HL-60 (cell line): ENCODE data around the gene MRPS18A.

ENCODE experiments used
- DNase-seq, 2 experiments: peaks; one replicate each; pipeline ENCODE4 v3.0.0-alpha.2; 2010 to 2020; ENCODE audit warnings: low read depth in 1 of 2, low spot score in 1 of 2
- H3K27ac ChIP-seq: fragments of 250-450 bp; sonication (Bioruptor Pico); replicated peaks from 2 replicates; pipeline ENCODE4 v1.5.1; 2020; ENCODE audit warnings: mild to moderate bottlenecking, moderate library complexity
- H3K27me3 ChIP-seq: fragments of 250-450 bp; sonication (Bioruptor Pico); 2 replicates; pipeline ENCODE4 v1.5.1; 2021; ENCODE audit warnings: mild to moderate bottlenecking, moderate library complexity; ENCODE audit not compliant: insufficient read depth, poor library complexity, severe bottlenecking
- H3K4me3 ChIP-seq: replicated peaks from 2 replicates; pipeline ENCODE4 v1.5.1; 2011; ENCODE audit warnings: mild to moderate bottlenecking, control low read depth, low read length; ENCODE audit not compliant: insufficient read depth
- CTCF ChIP-seq: IDR thresholded peaks from one replicate; pipeline ENCODE4 v1.5.1; 2011; ENCODE audit warnings: low read length, control low read depth, inconsistent platforms; ENCODE audit not compliant: insufficient read depth
- GABPA ChIP-seq: IDR thresholded peaks from 2 replicates; pipeline ENCODE4 v1.6.1; 2012; ENCODE audit warnings: low read depth
- POLR2AphosphoS5 ChIP-seq: IDR thresholded peaks from 2 replicates; pipeline ENCODE4 v1.6.1; 2012; ENCODE audit warnings: low read depth
- REST ChIP-seq: IDR thresholded peaks from 2 replicates; pipeline ENCODE4 v1.6.1; 2012; ENCODE audit warnings: low read depth; ENCODE audit not compliant: insufficient replicate concordance
- SPI1 ChIP-seq: IDR thresholded peaks from 2 replicates; pipeline ENCODE4 v1.6.1; 2012; ENCODE audit warnings: low read depth, mild to moderate bottlenecking, borderline replicate concordance

MRPS18A gene

GRCh38 chr6:43699564-43700186 lies 12.1 kb upstream of the MRPS18A start:
- Histone ChIP-seq H3K27ac (no peak overlapping the region), H3K27me3 (no peaks in the 10 kb centered on the region), H3K4me3 (no peak overlapping the region)
- DNase-seq, result no peak
- TF ChIP-seq REST, result no peak
- no peak for TF ChIP-seq GABPA
- TF ChIP-seq SPI1, result no peak
- TF ChIP-seq POLR2AphosphoS5, result no peak
- TF ChIP-seq CTCF, result no peak

GRCh38 chr6:43698584-43699349 lies 11.2 kb upstream of the MRPS18A start:
- Histone ChIP-seq H3K27me3 (no peaks in the 10 kb centered on the region), H3K27ac (no peak overlapping the region), H3K4me3 (no peak overlapping the region)
- DNase-seq, result no peak
- TF ChIP-seq SPI1 (no peak), REST (no peak), CTCF (no peak), POLR2AphosphoS5 (no peak), GABPA (no peak)

- DNase-seq, result no peak
- no peak overlapping the region for H3K4me3 ChIP-seq
- no peak overlapping the region for H3K27ac ChIP-seq
- no peaks in the 10 kb centered on the region for H3K27me3 ChIP-seq
- TF ChIP-seq REST (no peak), GABPA (no peak), CTCF (no peak), POLR2AphosphoS5 (no peak), SPI1 (no peak)
Measured at GRCh38 chr6:43697421-43697820, 9.8 kb upstream of the MRPS18A start.
